ENCODE results near the gene ROBO2.

Gene ROBO2

DNA sequence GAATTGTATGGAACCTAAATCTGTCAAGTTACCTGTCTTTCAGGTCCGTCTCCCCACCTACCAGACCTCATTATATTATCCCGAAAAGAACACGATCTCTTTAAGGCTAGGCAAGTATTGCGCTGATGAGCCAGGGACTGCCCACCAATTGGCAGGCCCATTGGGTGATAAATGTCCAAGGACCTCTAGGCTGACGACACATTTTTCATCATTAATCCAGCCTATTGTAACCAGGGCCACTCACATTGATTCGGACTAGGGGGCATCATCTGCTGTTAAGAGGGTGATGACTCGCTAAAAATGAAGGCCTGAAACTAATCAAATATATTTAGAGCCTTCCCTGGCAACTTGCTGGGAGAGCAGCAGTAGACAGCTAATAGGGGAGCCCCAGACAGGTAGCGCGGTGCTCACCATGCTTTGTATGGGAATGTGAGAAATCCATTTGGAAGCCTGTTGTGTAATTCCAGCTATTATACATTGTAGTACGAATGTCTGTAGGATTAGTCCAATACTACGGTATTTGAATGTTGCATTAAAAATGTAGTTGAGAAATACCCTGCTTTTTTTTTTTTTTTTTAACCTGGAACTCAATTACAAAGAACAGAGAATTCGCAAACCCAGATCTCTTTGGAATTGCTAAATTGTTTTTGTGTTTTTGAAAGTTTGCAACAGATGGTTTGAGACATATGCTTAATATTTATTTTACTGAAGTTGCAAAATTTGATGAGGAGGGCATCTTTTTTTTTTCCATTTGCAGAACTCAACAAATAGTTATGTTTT is 156.1 kb downstream of the ROBO2 start:
- DNase-seq = no peak

DNA sequence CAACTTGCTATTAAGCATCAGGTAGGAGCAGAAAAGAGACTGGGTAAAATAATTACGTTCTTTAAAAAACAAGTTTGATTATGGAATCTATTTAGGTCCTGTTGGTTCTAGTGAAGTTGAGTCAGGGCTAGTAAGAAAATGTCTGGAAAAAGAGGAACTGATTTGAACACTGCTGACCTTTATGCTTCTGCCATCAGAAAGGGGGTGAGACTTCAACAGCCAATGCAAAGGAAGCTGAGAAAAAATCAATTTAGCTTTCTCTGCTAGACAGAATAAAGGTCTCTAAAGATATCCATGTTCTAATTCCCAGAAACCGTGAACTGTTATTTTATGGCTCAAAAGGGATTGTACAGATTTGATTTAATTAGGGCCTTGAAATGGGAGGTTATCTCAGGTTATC is 157.5 kb downstream of the ROBO2 start:
- no peak for DNase-seq

DNA sequence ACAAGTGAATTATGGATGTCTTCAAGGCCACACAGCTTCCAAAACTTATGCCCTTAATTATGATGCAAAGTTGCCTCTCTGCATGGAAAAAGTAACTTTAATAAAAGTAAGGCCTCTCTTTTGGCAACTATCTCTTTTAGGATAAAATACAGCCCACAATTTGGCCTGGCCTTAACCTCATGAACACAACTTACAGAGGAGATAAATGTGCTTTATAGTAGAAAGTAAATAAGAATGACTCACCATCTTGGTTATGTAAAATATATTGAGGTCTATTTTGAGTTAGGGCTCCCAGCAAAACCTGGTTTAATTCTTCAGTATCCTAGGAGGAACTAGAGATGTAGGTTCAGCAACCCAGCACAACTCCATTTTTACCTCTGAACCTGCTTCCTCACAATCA is 164.0 kb downstream of the ROBO2 start:
- DNase-seq = no peak

DNA sequence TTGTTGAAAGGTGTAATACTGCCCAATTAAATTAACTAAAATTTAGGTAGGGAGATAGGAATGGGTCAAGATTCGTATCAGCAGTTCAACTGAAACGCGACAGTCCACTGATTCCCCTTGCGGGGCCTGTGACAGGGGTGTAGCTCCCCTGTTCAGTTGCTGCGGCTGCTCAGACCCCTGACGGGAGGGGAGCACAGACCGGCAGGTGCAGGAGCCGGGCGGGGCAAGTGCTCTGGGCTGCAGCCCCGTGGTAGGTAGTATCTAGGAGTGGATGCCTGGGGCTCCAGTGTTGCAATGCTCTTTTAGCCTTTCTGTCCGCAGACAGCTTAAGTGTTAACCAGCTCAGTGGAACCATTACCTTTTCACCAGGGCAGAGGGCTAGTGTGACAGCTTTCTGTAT is 164.9 kb downstream of the ROBO2 start:
- DNase-seq = no peak

DNA sequence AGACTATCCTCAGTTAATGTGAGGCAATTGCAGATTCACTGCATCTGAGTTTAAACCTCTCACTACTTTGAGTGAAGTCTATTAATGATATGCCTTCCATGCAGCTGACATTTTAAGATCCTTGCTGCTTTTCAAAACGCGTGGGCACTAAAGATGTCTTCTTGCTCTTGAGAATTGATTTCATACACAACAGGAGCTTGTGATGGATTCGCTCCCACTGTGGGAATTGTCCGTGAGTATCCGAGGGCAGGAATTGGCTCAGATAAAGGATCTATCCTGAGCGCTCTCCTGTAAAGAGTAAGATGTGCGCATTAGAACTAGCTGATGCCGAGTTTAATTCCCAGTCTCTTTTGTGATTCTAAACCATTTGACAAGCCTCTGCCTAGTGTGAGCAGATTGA is 167.9 kb downstream of the ROBO2 start:
- no peak for DNase-seq

DNA sequence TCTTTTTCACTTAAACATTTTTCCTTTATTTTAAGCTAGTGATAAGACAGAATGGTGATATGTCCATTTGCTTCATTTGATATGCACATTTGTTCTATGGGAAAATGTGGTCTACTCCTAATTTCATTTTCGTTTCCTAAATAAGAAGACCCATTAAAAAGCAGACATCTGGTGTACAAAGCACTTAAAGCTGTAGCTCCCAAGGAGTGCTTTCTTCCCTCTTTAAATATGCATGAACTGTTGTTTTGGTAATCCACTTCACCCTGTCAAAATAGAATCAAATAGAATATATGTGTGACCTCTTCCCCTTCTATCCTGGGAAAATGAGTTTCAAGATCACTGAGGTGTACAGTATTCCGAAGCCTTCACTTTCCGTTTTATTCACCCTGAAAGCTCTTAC is 182.8 kb downstream of the ROBO2 start:
- no peak for DNase-seq

DNA sequence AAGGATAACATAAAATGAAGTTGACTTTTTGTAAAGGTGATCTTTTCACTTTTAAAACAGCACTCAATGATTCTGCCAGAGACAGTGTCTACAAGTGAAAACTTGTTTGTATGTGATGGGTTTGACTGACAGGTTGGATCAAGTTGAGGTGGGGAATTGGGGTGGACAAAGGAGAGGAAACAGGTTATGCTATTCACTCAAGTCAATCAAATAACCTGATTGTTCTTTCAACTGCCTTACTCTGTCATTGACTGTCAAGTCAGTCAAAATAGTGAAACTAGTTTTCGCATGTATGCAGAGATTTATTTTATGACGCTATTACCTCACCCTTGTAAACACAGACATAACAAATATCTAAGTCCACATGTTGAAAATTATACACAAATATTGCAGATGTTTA is 187.7 kb downstream of the ROBO2 start:
- no peak for DNase-seq

DNA sequence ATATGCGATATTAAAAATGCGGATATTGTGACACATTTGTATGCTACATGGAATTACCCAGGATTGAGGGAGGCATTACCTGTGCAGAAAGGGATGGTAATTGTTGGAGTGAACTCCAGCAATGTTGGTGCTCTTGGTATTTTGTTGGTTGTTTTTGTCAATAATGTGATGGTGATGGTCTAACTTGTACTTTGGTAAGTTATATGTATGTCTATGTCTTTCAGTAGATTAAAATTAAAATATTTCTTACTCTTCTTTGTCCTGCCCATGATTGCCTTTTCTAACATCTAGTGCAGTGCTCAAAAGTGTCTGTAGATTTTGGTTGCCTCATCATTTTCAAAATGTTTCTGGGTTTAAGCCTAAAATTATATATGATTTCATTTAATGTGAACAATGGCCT is 192.7 kb downstream of the ROBO2 start:
- DNase-seq = no peak

DNA sequence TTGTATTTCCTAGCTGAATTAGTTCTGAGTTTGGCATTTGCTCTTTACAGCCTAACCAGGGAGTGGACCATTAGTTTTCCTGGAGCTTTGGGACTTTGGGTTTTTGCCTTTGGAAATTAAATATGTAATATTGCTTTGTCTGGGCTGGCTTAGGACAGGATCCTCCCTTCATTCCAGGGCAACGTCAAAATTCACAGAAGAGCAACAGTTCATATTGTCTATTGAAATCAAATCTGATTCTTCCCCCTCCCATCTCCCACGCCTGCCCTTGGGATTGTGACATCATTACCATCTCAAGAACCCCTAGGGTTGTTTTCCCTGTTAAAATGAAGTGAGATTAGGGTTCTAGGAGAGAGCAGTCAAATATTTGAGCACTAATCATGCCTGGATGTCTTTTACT is 194.1 kb downstream of the ROBO2 start:
- DNase-seq = no peak

DNA sequence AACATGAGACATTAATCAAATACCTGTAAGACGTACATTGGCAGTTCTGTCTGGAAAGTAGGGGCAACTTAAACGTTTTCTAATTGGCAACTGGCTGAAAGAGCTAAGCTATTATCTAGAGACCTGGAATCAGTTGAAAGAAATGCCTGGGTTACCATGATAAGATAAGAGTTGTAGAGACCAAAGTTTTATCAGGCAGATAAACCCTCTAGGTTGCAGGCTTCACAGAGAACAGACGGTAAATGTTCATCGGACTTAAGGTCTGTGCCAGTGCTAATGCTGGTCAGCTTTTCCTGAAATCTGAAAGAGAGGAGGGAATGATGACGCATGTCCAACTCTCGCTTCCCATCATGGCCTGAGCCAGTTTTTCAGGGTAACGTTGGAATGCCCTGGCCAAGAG is 196.2 kb downstream of the ROBO2 start:
- DNase-seq = no peak

DNA sequence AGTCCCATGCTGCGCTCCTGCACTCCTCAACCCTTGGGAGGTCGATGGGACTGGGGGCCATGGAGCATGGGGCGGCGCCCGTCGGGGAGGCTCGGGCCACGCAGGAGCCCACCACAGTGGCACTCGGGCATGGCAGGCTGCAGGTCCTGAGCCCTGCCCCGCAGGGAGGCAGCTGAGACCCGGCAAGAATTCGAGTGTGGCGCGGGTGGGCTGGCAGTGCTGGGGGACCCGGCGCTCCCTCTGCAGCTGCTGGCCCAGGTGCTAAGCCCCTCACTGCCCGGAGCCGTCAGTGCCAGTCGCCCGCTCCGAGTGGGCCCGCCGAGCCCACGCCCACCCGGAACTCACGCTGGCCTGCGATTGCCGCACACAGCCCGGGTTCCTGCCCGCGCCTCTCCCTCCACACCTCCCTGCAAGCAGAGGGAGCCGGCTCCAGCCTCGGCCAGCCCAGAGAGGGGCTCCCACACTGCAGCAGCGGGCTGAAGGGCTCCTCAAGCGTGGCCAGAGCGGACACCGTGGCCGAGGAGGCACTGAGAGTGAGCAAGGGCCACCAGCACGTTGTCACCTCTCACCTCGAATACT is 200.3 kb downstream of the ROBO2 start:
- DNase-seq = no peak

DNA sequence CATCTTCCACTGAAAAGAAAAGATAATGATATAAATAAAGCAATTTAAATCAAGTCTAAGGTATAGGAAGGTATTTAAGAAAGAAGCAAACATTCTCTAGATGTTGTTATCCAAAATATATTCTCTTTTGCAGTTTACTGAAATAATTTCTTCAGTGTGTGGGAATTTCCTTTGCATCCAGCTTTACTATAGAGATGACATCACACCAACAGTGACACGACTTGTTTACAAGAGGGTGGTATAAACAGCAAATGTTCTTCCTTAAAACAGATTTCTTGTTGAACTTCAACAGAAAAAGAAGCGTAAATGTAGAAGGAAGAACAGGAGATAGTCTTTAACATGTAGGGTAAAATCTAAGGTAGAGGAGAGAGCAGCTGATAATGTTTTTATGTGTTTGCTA is 202.5 kb downstream of the ROBO2 start:
- DNase-seq = no peak

DNA sequence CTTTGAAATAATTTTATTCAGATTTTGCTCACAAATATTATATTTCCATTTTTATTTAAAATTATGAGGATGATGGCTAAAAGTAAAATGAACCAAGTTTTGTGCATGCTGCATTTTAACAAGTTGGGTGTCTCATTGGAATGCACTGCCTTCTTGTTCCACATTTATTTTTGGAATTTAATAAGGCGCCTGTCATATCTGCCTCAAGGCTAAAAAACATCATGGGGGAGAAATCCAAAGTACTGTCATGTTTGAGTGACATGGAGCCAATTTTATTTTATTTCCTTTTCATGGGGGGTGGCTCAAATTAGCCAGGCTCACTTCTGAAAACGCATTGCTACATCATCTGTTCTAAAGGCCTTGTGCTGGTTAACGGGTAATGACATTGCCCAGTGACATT is 205.1 kb downstream of the ROBO2 start:
- DNase-seq = no peak

DNA sequence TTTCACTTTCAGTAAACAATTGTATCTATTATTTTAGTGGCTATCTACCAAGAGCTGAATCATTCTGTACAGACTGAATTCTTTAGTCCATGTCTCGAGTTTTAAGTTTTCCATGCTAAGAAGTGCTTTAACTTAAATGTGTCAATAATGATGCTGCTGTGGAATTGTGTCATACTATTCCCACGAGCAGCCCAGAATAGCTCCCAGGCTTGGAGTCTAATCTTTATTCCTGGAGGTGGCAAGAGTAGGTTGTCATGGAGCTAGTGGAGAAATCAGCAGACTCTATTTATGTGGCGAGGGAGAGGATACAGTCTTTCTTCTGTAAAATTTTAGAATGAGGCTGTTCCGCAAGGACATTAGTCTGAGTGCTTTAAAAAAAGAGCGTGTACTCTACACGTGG is 207.2 kb downstream of the ROBO2 start:
- no peak for DNase-seq

DNA sequence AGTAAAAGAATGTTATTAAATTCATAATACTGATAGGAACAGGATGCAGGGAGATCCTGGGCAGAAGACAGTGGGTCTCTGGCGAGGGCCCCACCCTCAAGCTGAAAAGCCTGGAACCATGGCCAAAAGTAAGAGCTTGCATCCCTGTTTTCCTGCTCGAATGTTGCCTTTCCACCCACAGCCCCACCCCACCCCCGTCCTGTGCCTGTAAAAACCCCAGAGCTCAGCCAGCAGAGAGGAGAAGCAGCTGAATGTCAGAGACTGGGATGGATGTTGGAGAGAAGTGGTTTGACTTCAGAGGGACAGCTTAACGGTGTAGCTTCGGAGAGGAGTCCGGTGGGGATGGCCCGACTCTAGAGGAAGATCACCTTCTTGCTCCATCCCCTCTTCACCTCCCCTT is 207.9 kb downstream of the ROBO2 start:
- DNase-seq = no peak

DNA sequence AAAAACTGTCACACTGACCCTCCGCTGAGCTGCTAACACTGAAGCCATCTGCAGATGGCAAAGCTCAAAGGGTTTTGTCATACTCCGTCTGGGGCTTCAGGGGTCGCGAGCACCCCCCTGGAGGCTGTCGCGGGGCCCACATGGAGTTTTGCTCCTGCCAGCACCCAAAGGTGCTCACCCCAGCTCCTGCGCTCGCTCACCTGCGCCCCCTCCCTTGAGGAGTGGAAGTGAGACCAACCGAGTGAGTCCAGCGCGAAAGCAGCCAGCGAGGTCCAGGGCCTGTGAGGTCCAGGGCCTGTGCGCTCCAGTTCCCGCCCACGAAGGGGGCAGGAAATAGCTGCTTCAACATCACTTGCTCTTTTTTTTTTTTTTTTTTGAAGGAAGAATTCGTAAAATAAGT is 208.5 kb downstream of the ROBO2 start:
- no peak for DNase-seq

DNA sequence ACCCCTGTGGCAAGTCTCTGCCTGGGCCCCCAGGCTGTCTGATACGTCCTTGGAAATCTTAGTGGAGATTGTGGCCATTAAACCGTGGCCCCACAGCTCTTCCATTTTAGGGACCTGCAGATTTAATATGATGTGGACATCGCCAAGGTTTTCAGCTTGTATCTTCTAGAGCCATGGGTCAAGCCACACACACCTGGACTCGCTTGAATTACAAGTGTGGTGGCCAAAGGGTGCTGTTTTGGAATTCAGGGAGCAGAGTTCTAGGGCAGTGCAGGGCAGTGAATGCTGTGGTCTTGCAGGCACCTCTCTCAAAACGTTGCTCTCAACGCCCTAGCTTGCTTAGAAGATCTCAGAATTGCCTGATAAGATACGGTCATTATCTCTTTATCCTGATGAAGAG is 211.2 kb downstream of the ROBO2 start:
- no peak for DNase-seq

DNA sequence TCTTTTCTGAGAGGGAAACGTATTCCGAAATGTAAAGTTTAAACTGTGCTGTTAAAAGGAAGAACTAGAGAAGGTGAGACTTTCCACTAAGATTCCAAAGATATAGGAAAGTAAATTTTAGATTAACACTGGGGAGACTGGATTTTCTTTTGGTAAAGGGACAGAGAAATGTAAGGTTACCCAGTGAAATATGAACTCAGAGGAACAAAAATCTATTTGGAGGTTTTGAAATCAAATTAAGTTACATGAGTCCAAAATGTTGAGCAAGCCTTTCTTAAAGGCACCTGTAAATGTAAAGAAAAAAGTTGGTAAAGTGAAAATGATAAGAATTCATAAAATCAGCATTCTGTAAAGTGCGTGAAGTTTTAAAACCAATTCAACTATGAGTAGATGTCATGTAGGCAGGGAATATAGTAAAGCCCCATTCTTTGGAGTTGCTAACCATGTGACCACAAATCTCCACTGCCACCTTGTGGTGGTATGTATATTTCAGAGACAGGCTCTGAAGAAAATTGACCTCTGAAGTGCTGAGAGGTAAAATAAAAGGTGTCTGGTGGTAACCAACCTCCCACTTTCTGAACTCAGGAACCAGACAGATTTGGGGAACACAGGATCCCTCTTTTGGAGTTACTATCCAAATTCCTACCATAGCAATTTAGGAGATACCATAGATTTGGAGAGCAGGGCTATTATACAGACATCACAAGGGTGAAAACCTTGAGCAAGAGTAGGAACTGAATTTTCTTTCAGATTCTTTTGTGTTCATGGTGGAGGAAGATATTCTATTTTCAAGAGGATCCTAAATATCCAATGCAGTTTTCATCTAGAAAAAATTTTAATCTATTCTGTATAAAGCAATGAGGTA is 215.3 kb downstream of the ROBO2 start:
- no peak for DNase-seq

DNA sequence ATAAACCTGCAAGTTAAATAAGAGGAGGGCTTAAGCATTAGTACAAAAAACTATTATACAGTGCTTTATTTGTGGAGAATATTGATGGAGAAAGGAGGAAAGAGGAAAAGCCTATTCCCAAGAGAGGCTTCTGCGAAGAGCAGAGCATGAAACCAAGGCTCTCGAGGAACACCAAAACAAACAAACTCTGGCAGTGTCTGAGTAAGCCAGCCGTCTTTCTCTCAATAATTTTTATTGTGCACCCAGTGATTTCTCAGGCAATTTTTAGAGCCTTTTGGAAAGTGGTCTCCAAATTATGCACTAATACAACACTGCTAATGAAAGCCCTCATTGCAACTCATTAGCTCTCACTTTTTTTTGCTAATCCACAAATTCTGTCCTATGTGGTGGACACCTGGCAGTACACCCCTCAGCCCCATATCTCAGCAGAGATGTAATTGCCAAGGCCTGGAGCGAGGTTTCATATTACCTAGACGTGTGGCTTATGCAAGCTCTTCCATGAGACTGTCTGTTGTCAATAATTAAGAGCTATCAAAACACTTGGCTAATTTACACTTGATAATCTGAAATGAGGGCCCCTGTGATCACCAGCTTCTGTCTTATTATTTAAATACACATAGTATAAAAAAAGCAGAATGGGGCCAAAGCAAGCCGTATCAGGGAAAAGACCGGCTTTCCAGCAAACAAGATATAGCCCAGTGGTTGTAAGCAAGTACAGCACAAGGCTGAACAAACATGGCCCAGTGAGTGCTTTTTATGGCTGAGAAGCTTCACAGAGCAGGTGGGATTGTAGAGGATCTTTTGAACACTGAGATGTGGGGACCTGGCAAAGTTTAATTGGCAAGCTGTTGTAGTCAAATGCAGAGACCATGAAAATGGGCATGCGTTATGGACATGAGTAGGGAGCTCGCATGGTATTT is 216.9 kb downstream of the ROBO2 start:
- no peak for DNase-seq

DNA sequence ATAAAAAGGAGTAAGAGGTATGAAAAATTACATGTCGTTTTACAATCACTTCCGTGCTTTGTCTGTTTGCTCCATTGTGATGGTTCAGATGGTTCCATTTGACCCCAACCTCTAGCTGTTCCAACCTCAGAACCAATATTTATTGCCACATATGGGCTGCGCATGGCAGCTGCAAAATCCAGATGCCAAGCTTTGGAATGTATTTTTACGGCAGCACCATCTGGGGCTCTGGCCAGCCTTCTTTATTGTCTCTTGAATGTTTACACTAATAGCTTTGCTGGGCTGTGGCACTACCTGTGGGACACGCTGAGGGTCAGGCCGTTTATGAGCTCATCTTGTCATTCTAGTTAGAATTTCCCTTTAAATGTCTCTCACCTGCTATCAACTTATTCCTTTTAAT is 219.8 kb downstream of the ROBO2 start:
- no peak for DNase-seq

DNA sequence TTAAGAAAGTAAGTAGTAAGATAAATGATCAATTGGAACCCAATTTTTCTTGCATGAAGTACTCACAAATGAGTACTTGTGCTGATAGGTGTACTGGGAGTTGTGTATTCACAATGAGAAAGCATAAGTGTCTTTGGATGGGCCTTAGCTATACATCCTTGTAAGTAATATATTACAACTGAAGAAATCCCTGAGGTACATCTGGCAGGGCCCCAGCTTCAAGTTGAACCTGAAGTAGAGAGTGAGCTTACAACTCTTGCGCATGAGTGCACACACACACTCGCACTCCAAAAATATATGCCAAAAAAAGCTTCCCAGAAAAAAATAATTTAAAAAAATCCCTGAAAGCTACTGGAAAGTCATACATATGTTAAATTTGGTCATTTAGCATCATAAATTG is 222.5 kb downstream of the ROBO2 start:
- no peak for DNase-seq

DNA sequence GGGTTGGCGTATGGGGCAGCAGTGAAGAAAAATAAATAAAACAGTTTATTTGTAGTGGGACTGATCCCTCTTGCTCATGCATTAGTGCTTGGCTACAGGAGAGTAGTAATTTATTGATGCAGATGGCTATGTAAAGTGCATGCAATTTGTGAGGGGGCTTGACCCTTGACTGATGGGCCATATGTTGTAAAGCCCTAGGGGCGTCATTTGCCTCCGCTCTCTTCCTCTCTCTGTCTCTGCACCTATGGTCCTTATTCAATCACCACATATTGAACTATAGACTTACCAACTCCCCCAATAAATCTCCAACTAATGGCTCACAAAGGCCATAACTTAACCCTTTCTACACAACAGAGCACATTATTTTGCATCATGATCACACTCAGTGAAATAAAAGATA is 227.7 kb downstream of the ROBO2 start:
- no peak for DNase-seq

DNA sequence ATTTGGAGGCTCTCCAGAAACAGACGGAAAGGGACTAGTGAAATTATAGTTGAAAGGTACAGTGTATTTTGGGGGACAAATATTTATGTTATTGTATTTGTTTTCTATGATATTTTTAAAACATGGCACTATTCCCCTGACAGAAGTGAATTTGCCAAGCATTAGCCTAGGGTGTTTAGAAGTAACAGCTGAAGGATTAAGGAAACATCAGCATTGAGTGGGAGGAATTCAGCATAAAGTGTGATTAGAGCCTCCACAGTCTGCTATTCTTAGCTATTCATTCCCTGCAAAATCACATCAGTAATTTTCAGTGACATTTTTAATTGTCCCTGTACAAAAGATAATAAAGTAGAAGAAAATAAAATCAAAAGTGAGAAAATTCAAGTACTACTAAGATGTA is 231.4 kb downstream of the ROBO2 start:
- no peak for DNase-seq

Measured in activated CD8-positive, alpha-beta memory T cell treated with anti-CD3 and anti-CD28 coated beads, Interleukin-2, amount 50 U/mL, for 4 hours (primary cell).